SJSA1 (cell line): ENCODE results near the gene SLC17A7. TPM values are rescaled to one million over a fixed set of nuclear protein-coding genes. Genes with fewer than 3 reads are reported as not detected.

Experiments
- DNase-seq, 2 experiments: peaks; one replicate each; pipeline ENCODE4 v3.0.0-alpha.2; 2015 to 2020; ENCODE audit warnings: low spot score in 2 of 2, low read depth in 1 of 2
- H3K27ac ChIP-seq: fragments of 250-450 bp; sonication (Bioruptor Pico); 2 replicates; pipeline ENCODE4 v1.5.1; 2020; ENCODE audit warnings: mild to moderate bottlenecking, moderate library complexity
- H3K27me3 ChIP-seq: fragments of 250-450 bp; sonication (Bioruptor Pico); replicated peaks from 2 replicates; pipeline ENCODE4 v1.5.1; 2020; ENCODE audit warnings: mild to moderate bottlenecking, moderate library complexity
- H3K36me3 ChIP-seq: fragments of 250-450 bp; sonication (Bioruptor Pico); 2 replicates; pipeline ENCODE4 v1.5.1; 2020; ENCODE audit warnings: mild to moderate bottlenecking
- H3K4me1 ChIP-seq: fragments of 250-450 bp; sonication (Bioruptor Pico); replicated peaks from 2 replicates; pipeline ENCODE4 v1.6.1; 2021; ENCODE audit warnings: mild to moderate bottlenecking
- H3K4me3 ChIP-seq: fragments of 250-450 bp; sonication (Bioruptor Pico); 2 replicates; pipeline ENCODE4 v1.5.1; 2020; ENCODE audit warnings: mild to moderate bottlenecking
- H3K9me3 ChIP-seq: fragments of 250-450 bp; sonication (Bioruptor Pico); replicated peaks from 2 replicates; pipeline ENCODE4 v1.5.1; 2020; ENCODE audit warnings: mild to moderate bottlenecking
- total RNA-seq: library from RNA; depleted of rRNA; stranded (reverse); fragments of >200 nt; shearing (Covaris generic); gene quantifications from 2 replicates; pipeline ENCODE4 v1.2.3, GENCODE V29; 2014; rRNA removed

SLC17A7 gene
- total RNA-seq, 1 experiment from 2014 or later = not detected

GRCh38 chr19:49391581-49392399 is 49.5 kb downstream of the SLC17A7 start:
- no peaks in the 10 kb centered on the region for H3K4me1 ChIP-seq
- H3K9me3 ChIP-seq = no peaks in the 10 kb centered on the region
- no peak overlapping the region for H3K4me3 ChIP-seq
- DNase-seq = peak; percentile 38 to 68
- H3K27ac ChIP-seq = no peak overlapping the region
- peaks cover 36% of the 10 kb centered on the region for H3K27me3 ChIP-seq
- H3K36me3 ChIP-seq = no peaks in the 10 kb centered on the region

GRCh38 chr19:49390929-49391359 is 50.4 kb downstream of the SLC17A7 start:
- peaks cover 36% of the 10 kb centered on the region for H3K27me3 ChIP-seq
- H3K4me1 ChIP-seq = no peaks in the 10 kb centered on the region
- no peak overlapping the region for H3K27ac ChIP-seq
- no peaks in the 10 kb centered on the region for H3K9me3 ChIP-seq
- H3K36me3 ChIP-seq = no peaks in the 10 kb centered on the region
- no peak for DNase-seq
- H3K4me3 ChIP-seq = no peak overlapping the region

GRCh38 chr19:49390131-49390928 is 51.0 kb downstream of the SLC17A7 start:
- H3K4me1 ChIP-seq = no peaks in the 10 kb centered on the region
- no peak overlapping the region for H3K4me3 ChIP-seq
- H3K9me3 ChIP-seq = no peaks in the 10 kb centered on the region
- H3K27me3 ChIP-seq = peaks cover 38% of the 10 kb centered on the region
- H3K36me3 ChIP-seq = no peaks in the 10 kb centered on the region
- no peak overlapping the region for H3K27ac ChIP-seq
- DNase-seq = no peak

GRCh38 chr19:49389406-49389805 is 51.9 kb downstream of the SLC17A7 start:
- H3K36me3 ChIP-seq = no peaks in the 10 kb centered on the region
- DNase-seq = no peak
- no peak overlapping the region for H3K4me3 ChIP-seq
- peaks cover 41% of the 10 kb centered on the region for H3K27me3 ChIP-seq
- H3K9me3 ChIP-seq = no peaks in the 10 kb centered on the region
- H3K27ac ChIP-seq = no peak overlapping the region
- H3K4me1 ChIP-seq = no peaks in the 10 kb centered on the region

DNA sequence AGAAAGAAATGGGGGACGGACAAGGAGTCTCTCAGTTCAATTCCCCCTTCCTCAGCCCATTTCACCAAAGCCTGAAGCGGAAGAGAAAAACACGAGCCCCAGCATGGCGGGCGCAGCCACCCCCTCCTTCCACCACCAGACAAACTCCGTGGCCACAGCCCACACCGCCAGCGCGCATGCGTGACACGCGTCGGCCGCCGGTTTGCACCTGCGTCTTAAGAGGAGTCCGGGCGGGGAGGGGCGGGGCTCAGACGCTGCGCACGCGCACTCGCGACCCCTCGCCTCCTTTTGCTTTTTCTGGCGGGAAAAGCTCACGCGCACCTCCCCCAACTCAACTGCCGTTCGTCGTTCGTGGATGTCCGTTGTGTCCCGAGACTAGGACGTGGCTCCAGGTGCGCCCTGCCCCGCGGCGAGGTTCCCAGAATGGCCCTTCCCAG is 53.4 kb downstream of the SLC17A7 start, which contains the start of gene KASH5:
Gene KASH5, plus strand, starts transcription at position 314 of the 437 bp plus-strand sequence. CDS start 2,635 bp downstream, outside the sequence.
- Histone ChIP-seq H3K4me1 (no peaks in the 10 kb centered on the region), H3K36me3 (no peaks in the 10 kb centered on the region), H3K4me3 (no peak within 1 kb of the TSS), H3K9me3 (no peaks in the 10 kb centered on the region), H3K27ac (no peak within 1 kb of the TSS), H3K27me3 (peaks cover 40% of the 10 kb centered on the region)
- DNase-seq = no peak

GRCh38 chr19:49383599-49383998 is 57.7 kb downstream of the SLC17A7 start:
- H3K27ac ChIP-seq = no peak overlapping the region
- no peak overlapping the region for H3K4me3 ChIP-seq
- DNase-seq = no peak
- no peaks in the 10 kb centered on the region for H3K4me1 ChIP-seq
- H3K9me3 ChIP-seq = no peaks in the 10 kb centered on the region; the same call in 1 of the 2 replicates
- H3K36me3 ChIP-seq = no peaks in the 10 kb centered on the region
- H3K27me3 ChIP-seq = peaks cover 14% of the 10 kb centered on the region; the same call in 1 of the 2 replicates

- H3K27ac ChIP-seq = no peak overlapping the region
- H3K9me3 ChIP-seq = no peaks in the 10 kb centered on the region; the same call in 1 of the 2 replicates
- H3K4me3 ChIP-seq = no peak overlapping the region
- H3K36me3 ChIP-seq = no peaks in the 10 kb centered on the region
- no peaks in the 10 kb centered on the region for H3K4me1 ChIP-seq
- peaks cover 10% of the 10 kb centered on the region; the same call in 1 of the 2 replicates for H3K27me3 ChIP-seq
- DNase-seq = no peak
Observed at GRCh38 chr19:49382639-49383038, 58.7 kb downstream of the SLC17A7 start.

DNA sequence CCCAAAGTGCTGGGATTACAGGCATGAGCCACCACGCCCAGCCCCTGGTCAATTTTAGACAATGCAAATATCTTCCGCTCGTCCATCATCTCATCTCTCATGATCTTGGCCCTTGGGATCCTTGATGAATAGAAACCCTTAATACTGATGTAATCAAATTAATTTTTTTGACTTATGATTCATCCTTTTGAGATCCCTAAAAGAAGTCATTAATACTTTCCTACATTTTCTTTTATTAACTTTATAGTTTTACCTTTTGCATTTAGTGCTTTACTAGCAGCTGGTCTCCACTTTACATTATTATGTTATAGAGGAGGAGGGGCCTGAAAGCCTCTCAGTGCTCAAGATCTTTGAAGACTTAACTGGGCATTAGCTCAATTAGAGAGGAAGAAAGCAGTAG is 60.9 kb downstream of the SLC17A7 start:
- H3K4me1 ChIP-seq = no peaks in the 10 kb centered on the region
- no peaks in the 10 kb centered on the region; the same call in 1 of the 2 replicates for H3K9me3 ChIP-seq
- no peak overlapping the region for H3K27ac ChIP-seq
- H3K4me3 ChIP-seq = no peak overlapping the region
- DNase-seq = no peak
- H3K27me3 ChIP-seq = peaks cover 6% of the 10 kb centered on the region; the same call in 1 of the 2 replicates
- no peaks in the 10 kb centered on the region for H3K36me3 ChIP-seq

Other genes with a start within 250 kb of the SLC17A7 start
- not detected in 2 replicates for gene SLC6A16, start 116.3 kb downstream of the SLC17A7 start, total RNA-seq
- gene CD37, start 106.1 kb downstream of the SLC17A7 start, total RNA-seq = not detected in 2 replicates
- gene TEAD2, start 79.1 kb downstream of the SLC17A7 start, total RNA-seq = 27.7 and 33.7 TPM in 2 replicates
- 0.13 and 0.75 TPM in 2 replicates for gene DKKL1, start 77.7 kb downstream of the SLC17A7 start, total RNA-seq
- not detected in 2 replicates for gene KASH5, start 53.3 kb downstream of the SLC17A7 start, total RNA-seq
- not detected in 2 replicates for gene PTH2, start 18.1 kb downstream of the SLC17A7 start, total RNA-seq
- not detected in 2 replicates for gene GFY, start 16.1 kb downstream of the SLC17A7 start, total RNA-seq
- gene PIH1D1, start 10.3 kb upstream of the SLC17A7 start, total RNA-seq = 78.2 and 111 TPM in 2 replicates
- 37.5 and 52.9 TPM in 2 replicates for gene ALDH16A1, start 11.7 kb upstream of the SLC17A7 start, total RNA-seq
- gene FLT3LG, start 32.7 kb upstream of the SLC17A7 start, total RNA-seq = 0.95 TPM in 1 of 2 replicates, not detected in the other
- gene RPL13A, start 46.1 kb upstream of the SLC17A7 start, total RNA-seq = 1,714 and 2,572 TPM in 2 replicates
- gene RPS11, start 54.9 kb upstream of the SLC17A7 start, total RNA-seq = 2,318 and 2,803 TPM in 2 replicates
- gene FCGRT, start 71.1 kb upstream of the SLC17A7 start, total RNA-seq = 11.8 and 21.5 TPM in 2 replicates
- 55.5 and 61.2 TPM in 2 replicates for gene RCN3, start 86.5 kb upstream of the SLC17A7 start, total RNA-seq
- gene NOSIP, start 139.0 kb upstream of the SLC17A7 start, total RNA-seq = 129 and 140 TPM in 2 replicates
- not detected in 2 replicates for gene PRRG2, start 139.8 kb upstream of the SLC17A7 start, total RNA-seq
- gene PRR12, start 149.7 kb upstream of the SLC17A7 start, total RNA-seq = 0.66 and 2.6 TPM in 2 replicates
- 8.1 and 30.6 TPM in 2 replicates for gene RRAS, start 198.6 kb upstream of the SLC17A7 start, total RNA-seq
- 23.2 and 27.3 TPM in 2 replicates for gene SCAF1, start 200.7 kb upstream of the SLC17A7 start, total RNA-seq
- 56.9 and 61.4 TPM in 2 replicates for gene IRF3, start 224.3 kb upstream of the SLC17A7 start, total RNA-seq
- 9.5 and 16.2 TPM in 2 replicates for gene BCL2L12, start 224.4 kb upstream of the SLC17A7 start, total RNA-seq
- 208 and 421 TPM in 2 replicates for gene PRMT1, start 235.7 kb upstream of the SLC17A7 start, total RNA-seq
- gene ADM5, start 248.1 kb upstream of the SLC17A7 start, total RNA-seq = 0.58 TPM in 1 of 2 replicates, not detected in the other
- 0.05 TPM in 1 of 2 replicates, not detected in the other for gene CPT1C, start 249.6 kb upstream of the SLC17A7 start, total RNA-seq